HG02610 (cell line): Measurements from ENCODE around the gene MPRIP.

ENCODE experiments used
- ATAC-seq: cut with Tn5 transposase; IDR thresholded peaks from one replicate; pipeline ENCODE4 v1.9.1; 2021; ENCODE audit warnings: mild to moderate bottlenecking, moderate library complexity; ENCODE audit not compliant: unreplicated experiment

MPRIP gene

GRCh38 chr17:17226451-17227265 lies 184.4 kb downstream of the MPRIP start:
- no peak for ATAC-seq

- ATAC-seq = no peak
Observed at GRCh38 chr17:17227608-17228520, 185.6 kb downstream of the MPRIP start.

- ATAC-seq = no peak
Observed at GRCh38 chr17:17228521-17229279, 186.4 kb downstream of the MPRIP start.

GRCh38 chr17:17229416-17230384 lies 187.4 kb downstream of the MPRIP start:
- ATAC-seq = no peak

- no peak for ATAC-seq
Observed at GRCh38 chr17:17231621-17232302, 189.5 kb downstream of the MPRIP start.

GRCh38 chr17:17232303-17232621 lies 190.0 kb downstream of the MPRIP start:
- ATAC-seq = no peak

- no peak for ATAC-seq
Observed at GRCh38 chr17:17235212-17236174, 193.2 kb downstream of the MPRIP start.

- ATAC-seq = no peak
Observed at GRCh38 chr17:17236295-17237025, 194.2 kb downstream of the MPRIP start.

- peak; percentile 77 for ATAC-seq
Observed at GRCh38 chr17:17237026-17237799, 195.0 kb downstream of the MPRIP start, which contains the start of gene FLCN. Gene FLCN, minus strand, starts transcription at chr17:17237168. Its CDS starts 9,031 bp downstream, at chr17:17228137.

- no peak for ATAC-seq
Observed at GRCh38 chr17:17239832-17240231, 197.6 kb downstream of the MPRIP start.

GRCh38 chr17:17241656-17242055 lies 199.4 kb downstream of the MPRIP start:
- ATAC-seq = no peak

- no peak for ATAC-seq
Observed at GRCh38 chr17:17242246-17242645, 200.0 kb downstream of the MPRIP start.
